Neural crest cell (in vitro differentiated cells): Measurements from ENCODE around the gene SBF2. TPM values are rescaled to one million over a fixed set of nuclear protein-coding genes. Genes with fewer than 3 reads are reported as not detected.

ENCODE experiments used
- DNase-seq: peaks from one replicate; pipeline ENCODE4 v3.0.0; 2021; ENCODE audit warnings: low read depth, mixed read lengths, low spot score
- H3K27ac Mint-ChIP-seq: one replicate; pipeline ENCODE4 v1.8.0; 2021; ENCODE audit warnings: mild to moderate bottlenecking, mixed read lengths; ENCODE audit not compliant: unreplicated experiment
- H3K27me3 Mint-ChIP-seq: 2 replicates; pipeline ENCODE4 v1.8.0; 2021; ENCODE audit warnings: low read depth, mild to moderate bottlenecking, mixed read lengths
- H3K36me3 Mint-ChIP-seq: 2 replicates; pipeline ENCODE4 v1.8.0; 2021; ENCODE audit warnings: low read depth, mild to moderate bottlenecking, mixed read lengths
- H3K4me1 Mint-ChIP-seq: 2 replicates; pipeline ENCODE4 v1.8.0; 2021; ENCODE audit warnings: mixed read lengths
- H3K4me3 Mint-ChIP-seq: one replicate; pipeline ENCODE4 v1.8.0; 2021; ENCODE audit warnings: mild to moderate bottlenecking, mixed read lengths
- H3K9me3 Mint-ChIP-seq: 2 replicates; pipeline ENCODE4 v1.8.0; 2021; ENCODE audit warnings: mixed read lengths
- total RNA-seq: library from RNA; stranded (reverse); gene quantifications from 2 replicates; pipeline ENCODE4 v1.2.1, GENCODE V29; 2021
- TF ChIP-seq, protein P1 (sequence below): fragments of 200-600 bp; sonication (generic); conservative IDR thresholded peaks from 2 replicates; pipeline ENCODE4 v1.5.0; 2021; ENCODE audit warnings: antibody characterized with exemption, mild to moderate bottlenecking

Gene SBF2
- total RNA-seq, 1 donor from 2014 or later, result 30.2 TPM

DNA sequence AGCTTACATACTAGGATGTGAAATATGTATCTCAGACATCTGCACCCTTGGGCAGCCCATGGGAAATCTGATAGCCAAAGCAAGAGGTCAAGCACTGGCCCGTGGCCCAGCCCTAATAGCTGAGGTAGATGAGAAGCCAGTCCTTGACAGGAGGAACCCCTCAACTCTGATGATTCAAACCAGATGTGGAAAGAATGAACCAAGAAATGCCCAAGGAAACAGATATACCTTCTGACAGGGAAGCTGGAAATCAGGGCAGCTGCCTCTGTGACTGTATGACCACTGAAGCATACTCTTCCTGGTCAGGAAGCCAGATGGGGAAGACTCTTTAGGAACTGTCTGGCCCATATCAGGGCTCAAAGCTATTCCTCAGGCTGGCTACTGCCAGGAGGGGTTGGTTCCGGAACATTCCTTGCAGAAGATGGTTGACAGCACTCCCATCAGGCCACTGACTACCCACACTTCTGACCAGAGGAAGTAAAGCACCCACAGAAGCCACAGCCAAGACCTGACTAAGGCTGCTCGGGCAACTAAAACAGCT lies 506.0 kb downstream of the SBF2 start:
- Mint-ChIP-seq H3K27me3 (no peaks in the 10 kb centered on the region), H3K4me1 (peaks cover 5% of the 10 kb centered on the region), H3K9me3 (no peaks in the 10 kb centered on the region), H3K4me3 (no peak overlapping the region), H3K27ac (peak overlapping the region; percentile 27), H3K36me3 (peaks cover 8% of the 10 kb centered on the region)
- DNase-seq, result no peak
- TF ChIP-seq, protein P1, sequence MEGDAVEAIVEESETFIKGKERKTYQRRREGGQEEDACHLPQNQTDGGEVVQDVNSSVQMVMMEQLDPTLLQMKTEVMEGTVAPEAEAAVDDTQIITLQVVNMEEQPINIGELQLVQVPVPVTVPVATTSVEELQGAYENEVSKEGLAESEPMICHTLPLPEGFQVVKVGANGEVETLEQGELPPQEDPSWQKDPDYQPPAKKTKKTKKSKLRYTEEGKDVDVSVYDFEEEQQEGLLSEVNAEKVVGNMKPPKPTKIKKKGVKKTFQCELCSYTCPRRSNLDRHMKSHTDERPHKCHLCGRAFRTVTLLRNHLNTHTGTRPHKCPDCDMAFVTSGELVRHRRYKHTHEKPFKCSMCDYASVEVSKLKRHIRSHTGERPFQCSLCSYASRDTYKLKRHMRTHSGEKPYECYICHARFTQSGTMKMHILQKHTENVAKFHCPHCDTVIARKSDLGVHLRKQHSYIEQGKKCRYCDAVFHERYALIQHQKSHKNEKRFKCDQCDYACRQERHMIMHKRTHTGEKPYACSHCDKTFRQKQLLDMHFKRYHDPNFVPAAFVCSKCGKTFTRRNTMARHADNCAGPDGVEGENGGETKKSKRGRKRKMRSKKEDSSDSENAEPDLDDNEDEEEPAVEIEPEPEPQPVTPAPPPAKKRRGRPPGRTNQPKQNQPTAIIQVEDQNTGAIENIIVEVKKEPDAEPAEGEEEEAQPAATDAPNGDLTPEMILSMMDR, result no peak

DNA sequence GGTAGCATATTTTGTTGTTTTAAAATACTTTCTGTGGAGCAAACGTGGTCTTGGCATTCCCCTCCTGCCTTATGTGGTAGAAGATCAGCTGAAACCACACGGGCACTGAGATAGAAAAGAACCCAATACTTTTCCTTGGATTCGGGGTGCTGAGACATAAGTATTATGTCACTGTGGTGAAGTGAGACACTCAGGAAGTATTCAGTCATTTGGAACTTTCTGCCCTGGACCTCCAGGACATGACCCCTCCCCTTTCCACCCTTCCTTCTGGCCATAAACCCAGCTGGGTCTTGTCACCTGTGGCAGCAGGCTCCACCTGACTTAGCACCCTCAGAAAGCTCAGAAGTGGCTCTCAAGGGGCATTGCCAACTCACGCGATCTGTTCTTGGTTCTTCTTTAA lies 506.8 kb downstream of the SBF2 start:
- no peak for DNase-seq
- H3K27me3 Mint-ChIP-seq, result no peaks in the 10 kb centered on the region
- H3K36me3 Mint-ChIP-seq, result peaks cover 8% of the 10 kb centered on the region
- no peak overlapping the region for H3K4me3 Mint-ChIP-seq
- TF ChIP-seq, protein P1, result no peak
- peaks cover 5% of the 10 kb centered on the region for H3K4me1 Mint-ChIP-seq
- no peaks in the 10 kb centered on the region for H3K9me3 Mint-ChIP-seq
- no peak overlapping the region for H3K27ac Mint-ChIP-seq

DNA sequence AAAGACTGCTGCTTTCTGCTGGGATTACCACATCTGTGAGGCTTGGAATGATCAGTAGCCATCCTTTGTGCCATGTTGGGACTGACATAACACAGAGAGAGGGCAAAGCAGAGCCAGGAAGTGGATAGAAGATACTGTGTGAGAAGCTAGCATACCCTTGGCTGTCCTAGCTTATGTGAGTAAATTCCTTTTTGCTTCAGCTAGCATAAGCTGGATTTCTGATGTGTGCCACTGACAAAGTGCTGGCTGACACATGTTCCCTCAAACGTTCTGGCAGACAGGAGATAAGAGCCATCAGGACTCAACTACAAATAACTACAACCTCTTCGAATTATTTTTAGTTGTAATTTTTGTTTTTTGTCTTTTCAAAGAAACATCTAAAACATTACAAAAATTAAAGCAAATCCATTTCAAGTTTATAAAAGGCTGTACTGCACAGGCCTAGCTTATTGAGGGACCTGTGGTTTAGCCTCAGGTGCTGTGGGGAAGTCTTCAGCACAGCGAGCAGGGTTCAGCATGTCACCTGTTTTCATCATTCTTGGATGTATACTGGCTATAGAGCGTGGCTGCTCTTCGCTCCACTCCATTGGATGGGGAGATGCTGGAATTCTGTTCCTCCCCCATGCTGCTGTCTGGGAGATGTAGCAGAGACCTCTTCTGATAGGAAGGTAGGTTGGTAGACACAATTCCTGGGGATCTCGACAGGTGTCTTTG lies 509.3 kb downstream of the SBF2 start:
- peaks cover 5% of the 10 kb centered on the region for H3K4me1 Mint-ChIP-seq
- H3K9me3 Mint-ChIP-seq, result no peaks in the 10 kb centered on the region
- TF ChIP-seq, protein P1, result no peak
- peaks cover 20% of the 10 kb centered on the region for H3K36me3 Mint-ChIP-seq
- no peaks in the 10 kb centered on the region for H3K27me3 Mint-ChIP-seq
- H3K27ac Mint-ChIP-seq, result no peak overlapping the region
- no peak overlapping the region for H3K4me3 Mint-ChIP-seq
- no peak for DNase-seq

DNA sequence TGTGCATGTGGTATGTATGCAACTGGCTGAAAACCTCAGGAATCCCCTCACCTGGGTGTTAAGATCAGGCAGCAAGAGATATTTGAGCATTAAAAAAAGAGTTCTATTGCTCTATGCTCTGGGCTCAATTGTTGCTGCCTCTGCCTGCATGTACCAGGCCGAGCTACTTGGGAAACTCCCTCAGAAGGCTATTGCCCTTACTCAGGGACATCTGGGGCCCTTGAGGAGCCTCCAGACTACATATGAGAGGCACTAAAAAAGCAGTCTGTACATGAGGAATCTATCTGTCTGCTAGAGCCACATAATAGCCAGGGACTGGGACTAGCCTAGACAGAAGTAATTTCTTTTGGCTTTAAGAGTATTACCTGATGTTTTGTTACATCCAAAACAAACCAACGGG lies 510.0 kb downstream of the SBF2 start:
- H3K27ac Mint-ChIP-seq, result no peak overlapping the region
- peaks cover 5% of the 10 kb centered on the region for H3K4me1 Mint-ChIP-seq
- H3K36me3 Mint-ChIP-seq, result peaks cover 20% of the 10 kb centered on the region
- no peak overlapping the region for H3K4me3 Mint-ChIP-seq
- H3K27me3 Mint-ChIP-seq, result no peaks in the 10 kb centered on the region
- DNase-seq, result no peak
- H3K9me3 Mint-ChIP-seq, result no peaks in the 10 kb centered on the region
- TF ChIP-seq, protein P1, result no peak

DNA sequence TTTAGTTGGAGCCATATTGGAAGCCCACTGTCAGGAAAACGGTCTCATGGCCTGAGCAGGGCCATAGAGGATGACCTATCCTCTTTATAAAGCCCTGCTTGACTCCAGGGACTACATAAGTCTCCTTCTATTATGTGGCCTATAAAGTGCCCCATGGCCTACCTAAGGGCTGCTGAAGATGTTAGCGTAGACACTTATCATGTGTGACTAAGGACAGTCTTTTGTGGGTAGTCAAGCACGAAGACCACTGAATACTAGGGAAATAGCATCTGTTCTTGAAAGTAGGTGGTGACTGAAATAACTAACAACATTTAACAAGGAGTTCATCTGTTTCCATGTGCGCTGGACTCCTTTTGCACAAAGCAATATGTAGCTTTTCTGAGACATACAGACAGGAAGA lies 513.1 kb downstream of the SBF2 start:
- peaks cover 18% of the 10 kb centered on the region for H3K36me3 Mint-ChIP-seq
- H3K9me3 Mint-ChIP-seq, result no peaks in the 10 kb centered on the region
- H3K27ac Mint-ChIP-seq, result no peak overlapping the region
- TF ChIP-seq, protein P1, result no peak
- H3K27me3 Mint-ChIP-seq, result no peaks in the 10 kb centered on the region
- peaks cover 4% of the 10 kb centered on the region for H3K4me1 Mint-ChIP-seq
- no peak overlapping the region for H3K4me3 Mint-ChIP-seq
- no peak for DNase-seq
